GM18867 (cell line): ENCODE data around the gene MRPS9.

Experiments used
- ATAC-seq: cut with Tn5 transposase; IDR thresholded peaks from one replicate; pipeline ENCODE4 v1.9.1; 2021; ENCODE audit warnings: mild to moderate bottlenecking, moderate library complexity; ENCODE audit not compliant: unreplicated experiment

MRPS9 gene

DNA sequence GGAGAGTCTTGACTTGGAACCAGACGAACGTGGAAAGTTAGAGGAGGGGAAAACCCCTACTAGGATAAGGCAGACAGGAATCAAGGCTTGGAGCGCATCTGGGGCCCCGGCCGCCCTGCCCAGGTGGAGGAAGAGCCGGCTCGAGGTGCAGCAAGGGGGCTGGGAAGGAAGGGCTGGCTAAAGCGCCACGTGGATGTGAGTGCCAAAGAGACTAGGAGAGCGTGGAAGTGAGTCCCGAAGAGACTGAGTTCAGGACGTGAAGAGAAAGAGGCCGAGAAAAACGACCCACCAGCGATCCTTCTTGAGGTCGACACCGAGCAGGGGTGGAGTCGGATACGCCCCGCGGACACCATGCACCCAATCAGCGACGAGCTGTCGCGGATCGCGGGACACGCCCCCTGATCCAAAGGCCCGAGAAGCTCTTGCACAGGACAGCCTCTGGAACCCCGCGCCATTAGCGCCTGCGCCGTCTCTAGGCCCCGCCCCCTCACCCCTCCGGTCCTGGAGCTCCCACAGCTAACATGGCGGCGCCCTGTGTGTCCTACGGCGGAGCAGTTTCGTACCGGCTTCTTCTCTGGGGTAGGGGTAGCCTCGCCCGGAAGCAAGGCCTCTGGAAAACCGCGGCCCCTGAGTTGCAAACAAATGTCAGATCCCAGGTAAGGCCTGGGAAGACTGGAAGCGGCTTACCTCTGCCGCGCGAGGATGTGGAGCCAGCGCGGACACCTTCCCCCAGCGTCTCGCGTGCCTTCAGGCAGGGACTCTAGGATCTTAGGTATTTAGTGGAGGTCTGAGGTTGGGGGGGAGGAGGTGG lies at the start of gene MRPS9:
Gene MRPS9 (plus strand): TSS at position 498 of the 811 bp plus-strand sequence. CDS start 24 bp downstream, at position 522.
- peak; percentile 100 for ATAC-seq

DNA sequence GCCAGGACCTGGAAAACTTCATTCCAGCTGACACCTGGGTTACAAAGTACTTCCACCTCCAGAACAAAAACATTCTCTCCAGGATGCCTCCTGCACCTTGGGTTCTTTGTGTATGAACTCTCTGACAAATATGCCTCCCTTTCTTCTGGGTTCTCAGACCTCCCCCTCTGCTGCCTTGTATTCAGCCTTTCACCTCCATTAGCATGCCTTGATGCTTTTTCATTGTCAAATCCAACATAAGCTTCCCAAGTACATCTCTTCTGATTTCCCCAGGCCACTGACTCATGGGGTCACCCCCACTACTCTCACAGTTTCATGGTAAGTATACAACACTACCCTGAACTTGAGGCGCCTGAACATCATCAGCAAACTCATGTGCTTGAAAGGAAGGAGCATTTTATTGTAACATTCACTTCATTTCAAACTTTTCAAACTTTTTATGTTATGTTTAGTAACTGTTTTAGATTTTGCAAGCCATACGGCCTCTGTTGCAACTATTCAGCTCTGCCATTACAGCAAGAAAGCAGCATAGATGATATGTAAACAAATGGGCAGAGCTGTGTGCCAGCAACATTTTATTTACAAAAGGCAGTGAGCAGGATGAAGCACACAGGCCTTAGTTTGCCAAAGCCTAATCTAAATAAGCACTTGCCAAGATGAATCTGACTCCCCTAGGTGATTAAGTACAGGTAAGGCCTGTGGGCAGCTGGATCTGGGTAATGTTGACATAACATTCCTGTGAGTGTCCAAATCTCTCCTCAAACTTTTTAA lies 32.5 kb upstream of the MRPS9 start:
- no peak for ATAC-seq

DNA sequence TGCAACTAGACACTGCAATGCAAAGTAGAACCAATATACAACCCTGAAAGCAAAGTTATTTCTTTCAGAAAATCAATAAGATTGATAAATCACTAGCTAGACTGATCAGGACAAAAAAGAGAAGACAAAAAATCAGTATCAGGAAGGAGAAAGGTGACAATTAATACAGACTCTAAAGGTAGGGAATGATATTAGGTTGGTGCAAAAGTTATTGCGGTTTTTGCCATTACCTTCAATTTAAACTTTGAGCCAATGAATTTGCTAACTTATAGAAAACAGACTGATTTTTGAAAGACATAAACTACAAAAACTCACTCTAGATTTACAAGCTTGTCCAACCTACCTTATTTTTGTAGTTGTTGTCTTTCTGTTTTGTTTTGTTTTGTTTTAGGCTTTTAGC lies 30.5 kb upstream of the MRPS9 start:
- ATAC-seq = no peak

DNA sequence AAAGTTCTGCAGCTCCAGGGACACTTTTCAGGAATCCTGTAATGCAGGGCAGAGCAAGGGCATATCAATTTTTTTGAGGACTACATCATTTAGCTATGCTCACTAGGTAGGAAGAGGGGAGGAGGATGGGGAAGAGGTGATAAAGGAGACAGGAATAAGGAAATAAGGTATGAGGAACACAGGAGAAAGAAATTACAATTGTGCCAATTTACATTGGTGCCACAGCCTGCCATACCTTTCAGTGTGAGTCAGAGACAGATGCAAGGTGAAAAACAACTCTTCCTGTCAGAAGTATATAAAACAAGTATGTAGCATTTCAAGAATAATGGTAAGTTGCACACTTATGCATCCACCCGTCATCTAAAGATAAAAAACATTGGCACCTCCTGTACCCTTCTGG lies 5.4 kb upstream of the MRPS9 start:
- no peak for ATAC-seq

DNA sequence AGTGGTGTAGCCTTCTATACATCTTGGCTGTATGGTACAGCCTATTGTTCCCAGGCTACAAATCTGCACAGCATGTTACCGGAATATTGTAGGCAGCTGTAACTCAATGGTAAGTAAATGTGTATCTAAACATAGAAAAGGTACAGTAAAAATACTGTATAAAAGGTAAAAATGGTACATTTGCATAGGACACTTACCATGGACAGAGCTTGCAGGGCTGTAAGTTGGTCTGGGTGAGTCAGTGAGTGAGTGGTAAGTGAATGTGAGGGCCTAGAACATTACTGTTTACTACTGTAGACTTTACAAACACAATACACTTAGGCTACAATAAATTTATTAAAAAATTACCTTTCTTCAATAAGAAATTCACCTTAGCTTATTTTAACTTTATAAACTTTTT lies 3.7 kb upstream of the MRPS9 start:
- ATAC-seq = no peak

DNA sequence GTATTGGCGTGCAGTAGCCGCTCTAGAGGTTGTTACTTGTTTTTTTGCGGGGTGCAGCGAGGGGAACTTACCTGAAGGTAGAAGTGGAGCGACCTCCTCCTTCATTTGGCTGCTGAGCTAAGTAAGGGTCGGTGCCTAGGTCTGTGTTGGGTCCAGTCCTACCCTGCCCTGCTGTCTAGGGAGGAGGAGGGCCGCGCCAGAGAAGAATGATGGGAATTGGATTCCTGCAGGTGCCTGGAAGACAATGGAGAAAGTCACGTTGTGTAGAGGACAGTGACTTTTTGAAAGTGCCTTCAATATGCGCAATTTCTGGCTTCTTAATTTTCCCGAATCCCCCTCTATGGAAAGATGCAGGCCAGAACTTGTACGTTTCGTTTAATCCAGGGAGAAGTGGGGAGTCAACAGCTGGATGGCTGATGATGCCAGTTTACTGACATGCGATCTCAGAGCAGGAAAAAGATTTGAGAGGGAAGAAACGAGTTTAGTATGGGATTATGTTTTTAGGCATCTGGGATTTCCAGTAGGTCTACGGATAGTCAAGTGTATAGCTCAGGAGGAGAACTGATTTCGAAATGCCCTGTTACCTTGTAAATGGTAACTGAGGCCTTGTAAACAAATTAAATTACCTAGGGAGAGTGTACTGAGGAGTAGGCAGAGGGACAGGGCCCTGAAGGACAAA lies 653 bp downstream of the MRPS9 start:
- peak; percentile 9 for ATAC-seq

DNA sequence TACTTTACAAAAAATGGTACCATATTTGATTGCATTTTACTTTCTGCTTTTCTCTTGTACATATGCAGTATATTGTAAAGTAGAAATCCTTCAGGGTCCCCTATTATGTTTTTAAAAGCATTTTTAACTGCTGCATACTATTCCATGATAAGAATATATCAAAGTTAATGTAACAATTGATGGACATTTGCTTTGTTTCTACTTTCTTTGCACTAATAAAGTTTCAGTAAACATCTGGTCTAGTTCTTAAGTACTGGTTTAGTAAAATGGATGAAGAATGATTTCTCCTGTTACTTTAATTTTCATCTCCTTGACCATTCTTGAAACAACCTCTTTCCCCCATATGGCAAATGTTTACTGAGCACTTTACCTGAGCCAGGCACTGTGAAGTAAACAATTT lies 1.7 kb downstream of the MRPS9 start:
- no peak for ATAC-seq

DNA sequence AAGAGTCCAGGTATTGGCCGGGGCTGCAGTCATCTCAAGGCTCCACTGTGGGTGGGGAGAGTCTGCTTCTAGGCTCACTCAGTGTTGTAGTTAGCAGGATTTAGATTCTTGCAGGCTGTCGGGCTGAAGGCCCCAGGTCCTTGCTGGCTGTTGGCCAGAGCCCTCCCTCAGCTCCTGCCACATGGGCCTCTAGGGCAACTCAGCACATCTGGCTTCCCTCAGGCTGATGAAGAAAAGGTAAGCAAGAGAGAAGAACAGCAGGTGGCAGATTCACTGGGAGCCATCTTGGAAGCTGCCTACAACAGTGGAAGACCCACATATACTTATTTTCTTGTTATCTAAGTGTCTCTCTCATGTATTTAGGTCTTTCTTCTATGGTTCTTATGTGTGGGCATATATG lies 4.3 kb downstream of the MRPS9 start:
- ATAC-seq = no peak

DNA sequence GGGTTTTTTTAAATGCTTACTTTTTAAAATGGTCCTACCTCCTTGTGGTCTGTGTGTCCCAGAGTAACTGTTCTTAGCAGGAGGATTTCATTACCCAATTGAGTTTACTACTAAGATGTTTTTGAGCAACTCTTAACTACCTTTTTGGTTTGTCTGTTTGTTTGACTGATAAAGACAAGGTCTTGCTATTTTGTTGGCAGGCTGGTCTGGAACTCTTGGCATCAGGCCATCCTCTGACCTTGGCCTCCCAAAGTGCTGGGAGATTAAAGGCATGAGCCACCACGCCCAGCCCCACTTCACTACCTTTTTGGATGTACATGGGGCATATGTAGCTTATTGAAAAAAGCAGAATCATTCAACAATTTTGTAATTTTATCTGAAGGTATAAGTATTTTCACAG lies 14.9 kb downstream of the MRPS9 start:
- no peak for ATAC-seq

DNA sequence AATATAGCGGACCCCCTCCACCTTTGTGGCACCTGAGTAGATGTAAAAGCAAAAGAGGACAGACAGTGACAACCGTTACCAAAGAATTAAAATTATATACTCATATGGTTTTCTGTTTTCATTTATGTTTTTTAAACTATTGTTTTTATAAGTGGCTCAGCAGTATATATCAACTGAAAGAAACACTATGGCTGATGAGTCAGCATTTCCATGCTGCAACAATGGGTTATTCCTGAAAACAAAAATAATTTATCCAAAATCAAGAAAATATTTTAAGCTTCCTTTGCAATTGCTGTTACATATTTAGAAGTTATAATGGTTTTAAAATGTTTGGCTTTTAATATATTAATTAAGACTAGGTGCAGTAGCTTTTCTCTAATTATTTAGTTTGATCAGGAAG lies 17.7 kb downstream of the MRPS9 start:
- no peak for ATAC-seq

DNA sequence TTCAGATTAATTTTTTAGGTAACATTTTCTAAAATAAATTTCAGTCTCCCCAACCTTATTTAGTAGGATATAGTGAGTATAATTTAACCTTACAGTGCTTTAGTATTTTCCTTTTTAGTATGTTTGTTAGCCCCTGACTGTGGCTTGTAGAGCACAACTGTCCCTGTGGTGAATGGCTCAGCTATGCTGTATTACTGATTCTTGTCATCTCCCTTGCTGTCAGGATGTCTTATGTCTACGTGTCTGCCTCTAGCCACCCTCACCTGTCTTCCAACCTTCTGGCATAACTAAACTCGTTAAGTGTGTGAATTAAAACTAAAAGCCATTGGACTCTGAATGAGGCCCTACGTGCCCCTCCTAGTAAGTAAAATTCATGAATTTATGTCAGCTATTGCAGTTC lies 18.4 kb downstream of the MRPS9 start:
- no peak for ATAC-seq

DNA sequence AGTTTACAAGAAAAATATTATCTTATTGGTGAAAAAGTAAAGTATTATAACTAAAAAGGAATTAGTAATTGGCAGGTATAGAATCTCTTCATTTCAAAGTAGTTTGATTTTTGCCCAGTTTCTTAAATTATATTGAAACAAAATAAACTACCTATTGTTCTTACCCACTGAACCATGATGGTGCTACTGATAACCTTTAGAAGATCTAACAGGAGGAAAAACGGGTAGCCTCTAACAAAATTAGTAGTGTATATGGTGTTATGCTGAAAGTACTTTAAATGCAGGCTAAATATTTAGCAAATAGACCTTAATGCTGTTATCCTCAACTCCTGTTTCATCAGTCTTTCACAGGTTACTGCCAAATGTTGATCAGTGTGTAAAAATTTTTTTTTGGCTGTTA lies 19.1 kb downstream of the MRPS9 start:
- no peak for ATAC-seq

DNA sequence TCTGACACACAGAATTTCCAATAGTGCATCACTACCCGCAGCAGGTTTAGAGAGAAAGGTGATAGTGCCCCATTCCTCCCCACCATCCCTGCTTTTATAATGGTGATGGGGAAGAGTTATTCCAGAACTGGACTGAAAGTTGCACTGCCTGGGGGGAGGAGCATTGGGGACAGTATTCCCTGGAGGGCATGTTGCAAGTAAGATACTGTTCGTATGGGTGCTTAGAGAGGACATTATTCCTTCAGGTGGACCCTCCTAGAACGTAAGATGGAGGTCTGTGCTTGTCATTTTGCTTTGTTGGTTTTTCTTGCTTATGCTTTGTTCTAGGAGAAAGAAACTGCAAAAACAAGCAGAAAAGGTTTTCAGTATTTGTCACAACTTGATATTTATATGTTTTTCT lies 23.7 kb downstream of the MRPS9 start:
- ATAC-seq = no peak

DNA sequence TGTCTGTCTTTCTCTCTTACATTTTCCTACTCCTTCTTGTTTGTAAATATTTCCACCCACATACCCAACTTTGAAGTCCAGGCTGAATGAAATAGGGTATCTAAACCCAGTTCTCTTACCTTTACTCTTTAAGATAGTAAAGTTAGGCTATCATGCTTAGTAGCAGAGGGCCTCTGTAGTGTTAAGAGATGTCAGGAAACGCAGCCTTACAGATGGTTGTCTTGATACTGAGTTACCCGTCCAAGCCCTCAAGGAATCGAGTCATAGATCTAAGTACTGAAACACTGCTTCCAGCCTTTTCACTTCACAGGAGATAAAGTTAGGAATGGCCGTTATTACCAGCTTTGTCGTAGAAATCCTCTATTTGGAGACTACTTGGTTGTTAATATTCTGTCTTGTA lies 24.3 kb downstream of the MRPS9 start:
- ATAC-seq = no peak

DNA sequence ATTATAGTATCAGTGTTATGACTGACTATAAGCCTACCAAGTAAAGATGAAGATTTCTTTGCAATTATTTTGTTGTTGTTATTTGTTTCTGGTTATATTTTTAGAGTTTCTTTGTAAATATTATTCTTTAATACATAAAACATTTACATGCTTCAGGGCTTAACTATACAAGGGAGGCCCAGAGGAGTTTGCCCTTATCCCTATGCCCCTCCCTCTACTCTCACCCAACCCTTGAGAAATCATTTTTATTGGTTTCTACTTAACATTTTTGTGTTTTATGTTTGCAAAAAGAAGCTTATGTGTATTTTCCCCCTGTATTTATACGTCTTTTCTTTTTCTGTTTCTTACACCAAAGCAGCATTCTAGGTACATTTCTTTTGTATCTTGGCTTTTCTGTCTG lies 30.5 kb downstream of the MRPS9 start:
- no peak for ATAC-seq

DNA sequence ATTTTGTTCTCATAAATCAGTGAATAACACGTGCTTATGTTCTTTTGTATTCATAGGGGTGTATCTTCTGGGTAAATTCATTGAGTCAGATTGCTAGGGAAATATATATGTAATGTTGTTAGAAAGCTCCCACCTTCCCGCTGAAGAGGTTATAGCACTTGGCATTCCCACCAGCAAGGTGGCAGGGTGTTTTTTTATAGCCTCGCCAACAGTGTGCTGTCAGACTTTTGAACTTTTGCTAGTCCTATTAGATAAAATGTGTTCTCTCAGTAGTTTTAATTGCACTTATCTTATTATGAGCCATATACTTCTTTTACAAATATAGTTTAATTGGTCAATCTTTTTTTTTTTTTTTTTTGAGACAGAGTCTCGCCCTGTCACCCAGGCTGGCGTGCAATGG lies 31.0 kb downstream of the MRPS9 start:
- ATAC-seq = no peak

DNA sequence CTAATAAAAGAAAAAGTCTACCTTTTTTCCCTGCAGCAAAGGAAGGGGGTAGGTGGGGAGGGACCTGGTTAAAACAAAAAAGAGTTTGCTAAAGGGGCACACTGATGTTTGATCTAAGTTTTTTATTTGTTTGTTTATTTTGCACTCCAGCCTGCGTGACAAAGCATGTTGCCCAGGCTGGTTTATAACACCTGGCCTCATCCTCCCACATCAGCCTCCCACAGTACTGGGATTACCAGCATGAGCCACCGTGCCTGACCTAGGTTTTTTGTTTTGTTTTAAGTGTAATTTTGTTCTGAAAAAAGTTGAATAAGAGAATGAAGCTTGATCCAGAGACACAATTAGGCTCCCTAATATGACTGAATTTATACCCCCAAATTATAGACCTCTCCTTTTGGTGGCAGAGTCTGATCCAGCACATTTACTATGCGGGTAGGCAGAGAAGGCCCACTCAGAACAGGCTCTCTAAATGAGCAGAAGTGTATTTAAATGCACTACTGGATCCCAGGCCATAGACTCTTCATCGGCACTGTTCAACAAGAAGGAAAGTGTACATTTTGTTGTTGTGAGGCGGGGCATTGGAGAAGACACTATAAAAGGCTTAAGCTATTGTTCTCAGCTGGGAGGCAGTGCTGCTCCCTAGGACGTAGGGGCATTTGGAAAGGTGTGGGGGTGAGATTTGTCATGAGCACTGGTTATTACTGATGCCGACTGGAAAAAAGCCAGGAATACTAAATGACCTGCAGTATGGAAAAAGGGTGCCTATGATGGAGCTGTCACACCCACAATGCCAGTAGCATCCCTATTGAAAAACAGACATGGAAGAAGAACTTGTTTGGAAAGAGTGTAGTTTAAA lies 32.4 kb downstream of the MRPS9 start:
- ATAC-seq = no peak

DNA sequence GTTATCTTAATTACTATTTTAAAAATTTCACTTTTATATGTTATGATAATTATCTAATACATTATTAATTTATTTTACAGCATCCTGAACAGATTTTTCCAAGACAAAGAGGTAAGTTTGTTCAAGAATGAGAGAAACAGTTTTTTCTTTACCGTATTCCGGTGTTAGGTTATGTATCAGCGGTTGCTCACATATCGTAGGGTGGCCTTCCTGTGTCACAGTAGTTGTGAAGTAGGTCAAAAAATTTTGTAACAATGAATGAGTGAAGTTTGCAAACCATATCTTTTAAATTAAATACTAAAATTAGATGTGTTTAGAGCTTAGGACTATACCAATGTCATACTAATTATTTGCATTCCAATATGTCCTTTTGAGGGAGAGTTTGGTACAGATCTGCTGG lies 33.5 kb downstream of the MRPS9 start:
- ATAC-seq = no peak

DNA sequence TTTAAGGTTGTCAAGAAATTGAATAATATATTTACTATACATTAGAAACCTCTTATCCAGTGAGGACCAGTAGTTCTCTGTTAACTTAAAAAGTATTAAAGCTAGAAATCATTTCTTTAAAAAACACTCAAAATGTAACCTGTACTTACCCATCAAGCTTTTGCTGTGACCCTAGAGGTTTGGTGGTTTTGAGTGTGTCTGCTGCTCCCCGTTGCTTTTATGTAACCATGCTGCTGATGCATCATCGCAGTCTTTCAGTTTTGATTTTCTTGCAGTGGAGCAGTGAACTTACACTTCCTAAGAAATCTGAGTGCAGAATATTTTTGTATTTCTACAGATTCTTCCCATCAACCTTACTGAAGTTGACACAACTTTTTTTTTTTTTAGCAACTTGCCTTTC lies 34.2 kb downstream of the MRPS9 start:
- peak; percentile 96 for ATAC-seq

DNA sequence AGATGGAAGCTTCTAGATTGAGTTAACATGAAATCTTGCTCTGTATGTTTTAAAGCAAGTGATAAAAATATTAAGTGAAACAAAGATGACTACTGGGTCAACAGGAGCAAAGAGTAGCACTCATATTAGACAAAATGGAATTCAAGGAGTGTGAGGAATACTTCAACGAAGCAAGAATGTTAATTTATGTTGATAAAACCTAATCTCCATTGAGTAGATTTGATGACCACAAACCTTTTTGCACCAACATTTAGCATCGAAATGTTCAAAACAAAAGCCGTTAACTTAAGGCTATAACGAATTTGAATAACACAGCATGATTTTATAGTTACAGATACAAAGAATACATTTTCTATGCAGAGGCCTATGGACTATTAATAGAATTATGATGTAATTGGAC lies 35.7 kb downstream of the MRPS9 start:
- ATAC-seq = no peak

DNA sequence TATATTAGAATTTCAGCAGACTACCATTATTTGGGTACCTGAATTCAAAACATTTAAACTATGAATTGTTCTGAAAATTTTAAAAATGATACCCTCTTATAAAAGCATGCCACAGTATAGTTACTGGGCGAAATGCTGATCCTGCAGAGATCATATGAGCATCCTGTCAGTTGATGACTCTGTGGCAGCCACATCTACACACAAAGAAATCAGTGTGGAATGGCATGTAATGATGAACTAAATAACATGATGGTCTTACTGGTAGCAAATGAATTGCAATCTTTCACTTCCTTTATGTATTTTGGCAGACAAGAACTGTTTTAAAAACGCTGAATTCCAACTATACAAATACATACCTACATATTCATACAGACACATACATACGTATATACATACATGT lies 38.3 kb downstream of the MRPS9 start:
- ATAC-seq = no peak
